ENCODE results near the gene RFTN1.
"Not testable (repeated sequence)": the region's sequence is repeated elsewhere in the genome, so short reads cannot be mapped to it uniquely, and the experiment has no call there.

Gene RFTN1

GRCh38 chr3:16506451-16506850, 7.0 kb downstream of the RFTN1 start:
- DNase-seq = no peak

DNA sequence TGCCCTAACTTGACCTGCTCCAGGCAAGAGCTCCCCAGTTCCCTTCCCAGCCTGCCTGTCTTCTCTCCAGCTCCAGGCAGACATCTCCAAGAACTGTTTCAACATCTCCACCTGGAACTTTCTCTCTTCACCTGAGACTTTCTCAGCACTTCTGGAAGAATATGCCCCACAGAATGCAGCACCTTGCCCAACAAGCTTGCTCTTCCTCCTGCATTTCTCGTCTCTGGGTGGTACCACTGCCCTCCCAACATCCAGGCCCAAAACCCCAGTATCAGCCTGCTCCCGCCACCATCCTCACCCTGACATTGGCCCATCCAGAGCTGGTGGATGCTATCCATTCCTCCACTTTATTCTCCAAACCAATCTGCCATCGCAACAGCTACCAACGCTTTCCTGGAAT, 8.8 kb downstream of the RFTN1 start:
- DNase-seq = no peak

GRCh38 chr3:16504242-16504641, 9.3 kb downstream of the RFTN1 start:
- DNase-seq = no peak

- DNase-seq = no peak
Observed at GRCh38 chr3:16503191-16503776, 10.2 kb downstream of the RFTN1 start.

DNA sequence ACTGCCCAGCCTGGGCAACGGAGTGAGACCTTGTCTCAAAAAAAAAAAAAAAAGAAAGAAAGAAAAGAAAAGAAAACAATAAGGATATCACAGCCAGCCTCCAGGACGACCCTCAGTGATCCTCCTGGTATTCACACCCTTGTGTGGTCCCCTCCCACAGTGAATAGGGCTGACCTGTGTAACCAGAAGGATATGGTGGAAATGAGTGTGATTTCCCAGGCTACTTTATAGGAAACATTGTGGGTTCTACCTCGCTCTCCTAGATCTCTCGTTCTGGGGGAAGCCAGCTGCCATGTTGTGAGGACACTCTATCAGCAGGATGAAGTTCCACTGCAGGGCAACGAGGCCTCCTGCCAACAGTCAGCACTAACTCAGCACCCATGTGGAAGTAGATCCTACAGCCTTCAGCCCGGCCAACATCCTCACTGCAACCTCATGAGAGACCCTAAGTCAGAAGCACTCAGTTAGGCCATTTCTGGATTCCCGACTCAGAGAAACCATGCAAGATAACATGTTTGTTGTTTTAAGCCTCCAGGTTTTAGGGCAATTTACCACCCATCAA, 11.1 kb downstream of the RFTN1 start:
- no peak for DNase-seq

DNA sequence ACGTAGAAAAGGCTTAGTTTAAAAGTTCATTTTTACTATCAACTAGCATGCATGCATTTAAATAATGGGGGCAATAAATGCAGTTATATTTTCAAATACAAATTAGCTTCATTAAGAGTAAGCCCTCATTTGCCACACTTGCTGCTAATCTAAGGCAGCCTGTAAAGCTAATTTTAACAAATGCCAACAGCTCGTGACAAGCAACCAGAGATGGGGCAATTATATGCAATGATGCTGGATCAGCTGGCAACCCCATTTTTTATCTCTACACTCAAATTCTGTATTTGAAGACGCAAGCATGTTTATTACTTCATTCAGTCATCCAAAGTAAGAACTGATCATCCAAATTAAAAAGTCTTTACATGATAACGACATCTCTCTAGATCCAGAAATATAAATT, 12.1 kb downstream of the RFTN1 start:
- no peak for DNase-seq

DNA sequence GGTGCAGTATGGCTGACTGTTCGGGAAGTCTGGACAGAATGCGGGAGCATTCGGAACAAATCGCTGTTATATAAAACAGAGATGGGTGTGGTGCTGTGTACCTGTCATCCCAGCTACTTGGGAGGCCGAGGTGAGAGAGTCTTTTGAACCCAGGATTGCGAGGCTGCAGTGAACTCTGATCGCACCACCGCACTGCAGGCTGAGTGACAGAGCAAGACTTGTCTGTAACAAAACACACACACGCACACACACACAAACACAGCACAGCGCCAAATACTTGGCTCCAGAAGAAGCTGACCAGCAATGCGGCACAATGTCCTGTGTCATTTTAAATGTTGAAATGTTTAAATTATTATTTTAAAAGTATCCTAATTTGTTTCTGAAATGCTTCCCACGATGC, 12.6 kb downstream of the RFTN1 start:
- no peak for DNase-seq

GRCh38 chr3:16500093-16500492, 13.4 kb downstream of the RFTN1 start:
- DNase-seq = no peak

DNA sequence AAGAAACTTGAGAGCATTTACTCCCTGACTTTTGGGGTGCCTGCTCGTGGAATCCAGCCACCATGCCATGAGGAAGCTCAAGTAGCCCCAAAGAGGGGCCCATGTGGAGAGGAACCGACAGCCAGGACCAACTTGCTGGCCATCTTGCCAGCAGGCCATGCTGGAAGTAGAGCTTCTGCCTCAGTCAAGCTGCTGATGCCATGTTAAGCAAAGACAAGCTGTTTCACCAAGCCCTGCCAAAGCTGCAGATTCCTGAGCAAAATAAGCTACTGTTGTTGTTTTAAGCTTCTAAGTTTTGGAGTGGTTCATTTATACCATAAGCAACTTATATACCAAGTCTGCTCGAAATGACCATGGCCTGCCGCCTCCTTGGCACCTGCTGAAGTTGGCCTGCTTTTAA, 14.1 kb downstream of the RFTN1 start:
- DNase-seq = no peak

DNA sequence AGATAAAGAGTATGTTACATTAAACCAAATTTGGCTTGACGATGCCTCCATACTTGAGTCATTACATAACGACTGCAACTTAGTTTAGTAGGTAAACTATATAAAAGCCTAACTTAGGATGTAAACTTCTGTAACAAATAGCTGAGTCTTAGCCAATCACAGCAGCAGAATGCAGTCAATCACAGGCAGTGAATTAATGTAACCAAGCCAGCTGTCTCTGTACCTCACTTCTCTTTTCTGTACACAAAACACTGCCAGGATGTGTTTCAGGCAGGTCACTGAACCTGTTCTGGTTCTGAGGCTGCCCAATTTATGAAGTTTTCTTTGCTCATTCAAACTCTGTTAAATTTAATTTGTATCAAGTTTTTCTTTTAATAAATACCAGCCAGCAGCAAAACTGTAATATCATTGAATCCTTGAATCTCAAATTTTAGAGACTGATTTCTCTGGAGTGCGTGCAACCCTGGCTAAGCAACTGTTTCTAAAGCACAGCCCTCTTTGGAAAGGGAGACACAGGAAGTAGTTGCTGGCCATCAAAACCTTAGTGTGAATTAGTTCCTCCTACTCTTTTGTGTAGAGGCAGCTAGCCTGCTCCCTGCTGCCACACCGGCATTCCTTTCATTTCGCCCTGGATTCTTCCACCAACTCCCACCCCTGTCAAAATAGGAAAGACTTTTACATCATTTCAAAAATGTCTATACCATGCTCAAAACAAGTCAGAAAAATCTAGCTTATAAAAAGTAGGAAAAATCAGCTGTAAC, 15.2 kb downstream of the RFTN1 start:
- DNase-seq = no peak

- no peak for DNase-seq
Observed at GRCh38 chr3:16496408-16497222, 16.9 kb downstream of the RFTN1 start.

- DNase-seq = no peak
Observed at GRCh38 chr3:16496008-16496407, 17.5 kb downstream of the RFTN1 start.

DNA sequence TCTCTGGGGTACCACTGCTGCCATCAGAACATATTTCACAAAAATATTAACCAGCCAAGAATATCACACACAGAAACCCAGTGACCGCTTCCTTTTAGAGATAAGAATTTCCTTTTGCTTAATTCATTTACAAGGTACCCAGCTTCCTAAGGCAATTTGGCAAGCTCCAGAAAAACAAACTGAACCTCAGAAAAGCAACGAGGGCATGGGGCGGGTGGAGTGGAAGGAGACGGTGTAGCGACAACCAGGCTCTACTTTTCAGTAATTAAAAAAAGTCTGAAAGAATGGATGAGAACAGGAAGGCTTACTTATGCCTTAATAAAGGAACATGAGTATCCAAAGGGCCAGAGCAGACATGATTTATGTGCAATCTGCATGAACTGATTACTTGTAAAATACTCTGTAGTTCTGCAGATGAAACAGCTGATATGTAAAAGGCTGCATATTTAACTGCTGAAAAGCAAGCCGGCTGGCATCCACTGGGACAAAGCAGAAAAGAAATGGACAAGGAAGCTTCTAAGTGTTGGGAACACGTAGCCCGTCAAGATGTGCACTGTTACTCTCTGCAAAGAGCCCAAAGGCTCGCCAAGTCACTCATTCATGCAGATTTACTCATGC, 18.6 kb downstream of the RFTN1 start:
- no peak for DNase-seq

- no peak for DNase-seq
Observed at GRCh38 chr3:16494094-16494493, 19.4 kb downstream of the RFTN1 start.

- no peak for DNase-seq
Observed at GRCh38 chr3:16490062-16490619, 23.4 kb downstream of the RFTN1 start.

GRCh38 chr3:16489326-16490061, 24.0 kb downstream of the RFTN1 start:
- not testable (repeated sequence) for DNase-seq

GRCh38 chr3:16488637-16489036, 24.9 kb downstream of the RFTN1 start:
- no peak for DNase-seq

GRCh38 chr3:16487511-16488175, 25.9 kb downstream of the RFTN1 start:
- no peak for DNase-seq

DNA sequence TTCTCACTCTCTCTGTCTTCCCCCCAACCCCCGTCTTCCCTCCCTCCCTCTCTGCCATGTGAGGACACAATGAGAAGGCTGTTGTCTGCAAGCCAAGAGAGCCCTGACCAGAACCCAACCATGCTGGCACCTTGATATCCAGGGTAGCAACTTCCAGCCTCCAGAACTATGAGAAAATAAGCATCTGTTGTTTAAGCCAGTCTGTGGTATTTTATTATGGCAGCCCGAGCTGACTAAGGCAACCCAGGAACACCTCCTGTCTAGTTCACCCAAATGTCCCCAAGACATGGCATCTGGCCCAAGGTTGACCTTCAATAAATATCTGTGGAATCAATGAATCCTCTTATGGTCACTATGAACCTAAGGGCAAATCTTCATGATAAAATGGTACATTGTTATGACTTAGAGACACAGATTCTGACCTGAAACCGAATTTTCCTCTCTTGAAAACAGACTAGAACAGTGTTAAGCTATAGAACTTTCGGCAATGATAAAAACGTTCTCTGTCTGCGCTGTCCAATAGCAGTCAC, 26.5 kb downstream of the RFTN1 start:
- no peak for DNase-seq

DNA sequence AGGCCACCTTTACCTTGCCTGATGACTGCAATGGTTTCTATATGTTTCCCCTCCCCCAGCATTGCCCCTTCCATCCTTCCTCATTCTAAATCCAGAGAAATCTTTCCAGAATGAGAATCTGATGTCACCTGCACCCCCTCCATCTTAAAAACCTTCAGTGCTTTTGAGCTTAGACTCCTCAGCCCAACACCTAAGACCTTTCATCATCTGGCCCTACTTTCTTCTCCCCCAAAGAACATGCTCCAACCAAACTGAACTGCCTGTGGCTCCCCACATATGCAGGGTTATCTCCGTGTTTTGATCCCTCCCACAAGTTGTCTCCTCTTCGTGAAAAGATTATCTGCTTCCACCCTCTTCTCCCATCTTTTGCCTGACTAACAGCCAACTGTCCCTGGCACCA, 27.3 kb downstream of the RFTN1 start:
- no peak for DNase-seq

- DNase-seq = no peak
Observed at GRCh38 chr3:16485395-16485992, 28.0 kb downstream of the RFTN1 start.
